ACC112 (cell line): ENCODE results near the gene PPP2R3B.
"Not testable (repeated sequence)": the region's sequence is repeated elsewhere in the genome, so short reads cannot be mapped to it uniquely, and the experiment has no call there.

Experiments
- H2AFZ ChIP-seq: fragments of 200-600 bp; sonication (generic); one replicate; pipeline ENCODE4 v1.6.0; 2017; ENCODE audit warnings: antibody characterized with exemption, low read length; ENCODE audit not compliant: unreplicated experiment
- H3K27ac ChIP-seq: fragments of 200-600 bp; sonication (generic); 2 replicates; pipeline ENCODE4 v1.5.1; 2014; ENCODE audit warnings: low read depth, mild to moderate bottlenecking, antibody characterized with exemption, low read length, moderate library complexity
- H3K27me3 ChIP-seq: fragments of 200-600 bp; sonication (generic); 2 replicates; pipeline ENCODE4 v1.6.1; 2014; ENCODE audit warnings: mild to moderate bottlenecking, antibody characterized with exemption, low read length, moderate library complexity, mixed read lengths; ENCODE audit not compliant: insufficient read depth
- H3K36me3 ChIP-seq: fragments of 200-600 bp; sonication (generic); 2 replicates; pipeline ENCODE4 v1.6.1; 2016; ENCODE audit warnings: mild to moderate bottlenecking, antibody characterized with exemption, low read length, moderate library complexity, mixed read lengths; ENCODE audit not compliant: insufficient read depth
- H3K4me1 ChIP-seq: fragments of 200-600 bp; sonication (generic); one replicate; pipeline ENCODE4 v1.6.1; 2016; ENCODE audit warnings: low read length, mixed read lengths; ENCODE audit not compliant: insufficient read depth, unreplicated experiment, control insufficient read depth
- H3K4me3 ChIP-seq: fragments of 200-600 bp; sonication (generic); 2 replicates; pipeline ENCODE4 v1.5.1; 2014; ENCODE audit warnings: mild to moderate bottlenecking, low read depth, low read length
- H3K79me2 ChIP-seq: fragments of 200-600 bp; sonication (generic); one replicate; pipeline ENCODE4 v1.6.0; 2016; ENCODE audit warnings: low read length; ENCODE audit not compliant: control insufficient read depth, unreplicated experiment, insufficient read depth

PPP2R3B gene

DNA sequence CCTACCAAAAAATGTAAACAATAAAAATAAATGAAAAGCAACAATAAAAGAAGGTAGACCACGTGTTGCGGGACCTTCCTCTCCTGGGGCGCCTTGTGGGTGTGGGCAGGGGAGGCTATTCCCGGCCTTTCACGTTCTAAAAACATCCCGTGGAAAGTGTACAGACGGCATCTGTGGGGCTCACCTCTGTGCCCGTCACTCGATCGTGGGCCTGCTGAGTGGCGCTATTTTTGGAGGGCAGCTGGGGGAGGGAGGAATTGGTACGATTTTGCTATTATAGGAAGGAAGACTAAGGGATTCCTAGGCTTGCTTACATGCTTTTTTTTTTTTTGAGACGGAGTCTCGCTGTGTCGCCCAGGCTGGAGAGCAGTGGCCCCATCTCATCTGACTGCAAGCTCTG is 13.6 kb upstream of the PPP2R3B start:
- Histone ChIP-seq H3K36me3 (no peaks in the 10 kb centered on the region), H3K4me1 (no peaks in the 10 kb centered on the region), H3K27ac (no peak overlapping the region), H3K79me2 (no peaks in the 10 kb centered on the region), H3K27me3 (no peaks in the 10 kb centered on the region), H3K4me3 (no peak overlapping the region), H2AFZ (no peak overlapping the region)

DNA sequence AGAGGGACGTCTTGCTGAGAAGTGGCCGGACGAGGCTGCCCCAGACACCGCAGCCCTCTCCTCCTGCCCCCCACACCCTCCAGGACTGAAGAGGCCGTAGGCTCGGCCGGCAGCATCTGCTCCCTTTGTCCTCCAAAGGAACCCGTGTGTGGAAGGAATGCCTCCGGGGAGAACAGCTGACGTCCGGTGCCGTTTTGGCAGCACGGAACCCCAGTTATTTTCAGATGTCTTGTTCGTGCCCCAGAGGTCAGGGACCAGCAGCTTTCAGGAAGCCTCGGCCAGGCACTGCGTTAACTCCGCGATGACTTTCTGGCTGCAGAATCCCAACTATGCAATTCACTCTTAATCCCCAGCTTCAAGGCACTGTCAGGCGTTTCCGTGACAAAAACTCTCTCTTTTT is 10.9 kb upstream of the PPP2R3B start:
- H3K79me2 ChIP-seq, result no peaks in the 10 kb centered on the region
- H2AFZ ChIP-seq, result peak overlapping the region; percentile 38
- no peaks in the 10 kb centered on the region for H3K36me3 ChIP-seq
- H3K4me3 ChIP-seq, result peak overlapping the region; percentile 49; the same call in 1 of the 2 replicates
- H3K27ac ChIP-seq, result no peak overlapping the region
- no peaks in the 10 kb centered on the region for H3K27me3 ChIP-seq
- no peaks in the 10 kb centered on the region for H3K4me1 ChIP-seq

GRCh38 chrX:394830-395229 is 8.1 kb upstream of the PPP2R3B start:
- no peaks in the 10 kb centered on the region for H3K27me3 ChIP-seq
- H2AFZ ChIP-seq, result no peak overlapping the region
- no peaks in the 10 kb centered on the region for H3K79me2 ChIP-seq
- no peak overlapping the region for H3K27ac ChIP-seq
- H3K36me3 ChIP-seq, result no peaks in the 10 kb centered on the region
- H3K4me1 ChIP-seq, result no peaks in the 10 kb centered on the region
- H3K4me3 ChIP-seq, result no peak overlapping the region

DNA sequence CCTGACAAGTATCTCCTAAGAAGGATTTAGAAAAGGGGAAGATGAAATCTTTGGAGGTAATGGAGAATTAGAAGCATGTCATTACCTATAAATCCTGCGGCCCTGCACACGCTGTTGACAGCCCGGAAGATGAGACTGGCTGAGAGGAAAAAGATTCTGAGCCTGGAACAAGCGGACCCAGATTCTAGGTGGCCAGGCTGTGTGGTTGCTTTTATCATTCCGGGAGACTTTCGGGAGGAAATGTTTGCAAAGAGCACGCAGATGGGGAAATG is 5.8 kb upstream of the PPP2R3B start:
- no peaks in the 10 kb centered on the region for H3K79me2 ChIP-seq
- H2AFZ ChIP-seq, result no peak overlapping the region

GRCh38 chrX:391717-392574 is 5.2 kb upstream of the PPP2R3B start:
- H3K27me3 ChIP-seq, result no peaks in the 10 kb centered on the region
- H2AFZ ChIP-seq, result no peak overlapping the region
- H3K36me3 ChIP-seq, result no peaks in the 10 kb centered on the region
- no peaks in the 10 kb centered on the region for H3K79me2 ChIP-seq
- no peak overlapping the region for H3K27ac ChIP-seq
- no peak overlapping the region for H3K4me3 ChIP-seq
- no peaks in the 10 kb centered on the region for H3K4me1 ChIP-seq

More for the DNA sequence above, 5.8 kb upstream of the PPP2R3B start:
- no peaks in the 10 kb centered on the region for H3K36me3 ChIP-seq
- H3K4me3 ChIP-seq, result no peak overlapping the region
- no peak overlapping the region for H3K27ac ChIP-seq
- no peaks in the 10 kb centered on the region for H3K4me1 ChIP-seq
- H3K27me3 ChIP-seq, result no peaks in the 10 kb centered on the region

- no peak overlapping the region for H2AFZ ChIP-seq
- H3K4me3 ChIP-seq, result no peak overlapping the region
- no peak overlapping the region for H3K27ac ChIP-seq
- no peaks in the 10 kb centered on the region for H3K36me3 ChIP-seq
- H3K4me1 ChIP-seq, result no peaks in the 10 kb centered on the region
- peaks cover 10% of the 10 kb centered on the region for H3K79me2 ChIP-seq
- no peaks in the 10 kb centered on the region for H3K27me3 ChIP-seq
Observed at GRCh38 chrX:390459-390858, 3.8 kb upstream of the PPP2R3B start.

DNA sequence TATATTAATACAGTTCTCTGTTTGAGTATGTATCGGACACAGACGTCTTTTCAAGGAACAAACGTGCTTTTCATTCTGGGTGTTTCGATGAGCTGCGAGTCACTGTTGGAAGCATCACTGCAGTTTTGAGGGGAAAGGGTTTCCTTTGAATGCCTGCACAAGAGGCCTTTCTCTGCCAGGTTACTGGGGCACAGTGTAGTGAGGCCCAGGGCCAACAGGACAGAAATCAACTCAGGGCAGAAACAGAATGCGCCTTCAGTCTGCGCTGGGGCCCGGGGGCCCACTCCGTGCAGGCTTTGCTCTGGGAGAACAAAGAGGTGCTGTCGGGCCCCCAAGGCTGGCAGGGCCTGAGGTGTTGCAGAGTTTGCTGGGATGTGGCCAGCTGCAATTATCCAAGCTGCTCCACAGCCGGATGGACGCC is 2.3 kb upstream of the PPP2R3B start:
- no peaks in the 10 kb centered on the region for H3K27me3 ChIP-seq
- H3K4me1 ChIP-seq, result no peaks in the 10 kb centered on the region
- H3K27ac ChIP-seq, result no peak overlapping the region
- peaks cover 13% of the 10 kb centered on the region for H3K79me2 ChIP-seq
- no peak overlapping the region for H2AFZ ChIP-seq
- H3K36me3 ChIP-seq, result no peaks in the 10 kb centered on the region
- no peak overlapping the region for H3K4me3 ChIP-seq

- Histone ChIP-seq H3K27me3 (no peaks in the 10 kb centered on the region), H3K79me2 (peaks cover 21% of the 10 kb centered on the region), H3K4me1 (no peaks in the 10 kb centered on the region), H3K27ac (no peak overlapping the region), H3K4me3 (peak overlapping the region; percentile 99), H2AFZ (peak overlapping the region; percentile 94), H3K36me3 (peaks cover 6% of the 10 kb centered on the region; the same call in 1 of the 2 replicates)
Observed at GRCh38 chrX:387729-388128, 1.0 kb upstream of the PPP2R3B start.

- Histone ChIP-seq H2AFZ (peak overlapping the region; percentile 99), H3K4me1 (no peaks in the 10 kb centered on the region), H3K36me3 (peaks cover 8% of the 10 kb centered on the region; the same call in 1 of the 2 replicates), H3K27me3 (no peaks in the 10 kb centered on the region), H3K4me3 (peak overlapping the region; percentile 99), H3K27ac (peak overlapping the region; percentile 98; the same call in 1 of the 2 replicates), H3K79me2 (peaks cover 24% of the 10 kb centered on the region)
Observed at GRCh38 chrX:386239-386767, 404 bp downstream of the PPP2R3B start.

DNA sequence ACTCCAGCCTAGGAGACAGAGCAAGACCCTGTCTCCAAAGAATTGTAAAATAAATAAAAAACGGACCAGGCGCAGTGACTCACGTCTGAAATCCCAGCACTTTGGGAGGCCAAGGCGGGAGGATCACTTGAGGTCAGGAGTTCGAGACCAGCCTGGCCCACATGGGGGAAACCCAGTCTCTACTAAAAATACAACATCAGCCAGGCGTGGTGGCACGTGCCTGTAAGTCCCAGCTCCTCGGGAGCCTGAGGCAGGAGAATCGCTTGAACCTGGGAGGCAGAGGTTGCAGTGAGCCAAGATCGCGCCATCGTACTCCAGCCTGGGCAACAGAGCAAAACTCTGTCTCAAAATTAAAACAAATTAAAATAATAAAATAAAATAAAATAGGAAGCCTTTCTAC is 971 bp downstream of the PPP2R3B start:
- H3K27ac ChIP-seq, H3K36me3 ChIP-seq, H3K4me1 ChIP-seq, H2AFZ ChIP-seq, H3K27me3 ChIP-seq: not testable (repeated sequence)
- peaks cover 30% of the 10 kb centered on the region for H3K79me2 ChIP-seq
- peak overlapping the region; percentile 99 for H3K4me3 ChIP-seq

GRCh38 chrX:384861-385260 is 1.8 kb downstream of the PPP2R3B start:
- peaks cover 31% of the 10 kb centered on the region for H3K79me2 ChIP-seq
- H3K4me3 ChIP-seq, result no peak overlapping the region
- H2AFZ ChIP-seq, result no peak overlapping the region
- no peaks in the 10 kb centered on the region for H3K27me3 ChIP-seq
- no peaks in the 10 kb centered on the region for H3K4me1 ChIP-seq
- no peak overlapping the region for H3K27ac ChIP-seq
- peaks cover 8% of the 10 kb centered on the region; the same call in 1 of the 2 replicates for H3K36me3 ChIP-seq
